ENCODE results near the gene KRT35. TPM values are rescaled to one million over a fixed set of nuclear protein-coding genes. Genes with fewer than 3 reads are reported as not detected.

Gene KRT35
- total and polyA plus RNA-seq, 4 donors: not detected

DNA sequence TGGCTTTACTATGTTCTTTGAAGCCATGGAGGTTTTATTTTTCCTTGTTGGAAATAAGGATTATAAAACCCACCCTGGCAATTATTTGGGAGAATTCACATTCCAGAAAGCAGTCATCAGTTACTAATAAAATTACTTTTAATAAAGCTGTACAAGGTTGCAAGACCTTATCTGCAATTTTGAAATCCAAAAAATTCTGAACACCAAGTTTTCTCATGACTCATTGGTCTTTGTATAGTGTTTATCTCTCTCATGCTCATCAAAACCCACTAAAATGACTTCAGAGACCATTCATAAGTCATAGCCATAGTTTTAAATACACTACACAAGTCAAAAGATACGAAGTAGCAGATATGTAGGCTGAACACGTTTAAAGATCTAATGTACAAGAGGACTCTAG is 34.1 kb downstream of the KRT35 start:
- Histone ChIP-seq H3K9me3 (ENCODE audit: control insufficient read depth in 4 of 4, low read length in 3 of 4) (no peaks in the 10 kb centered on the region), H3K27me3 (ENCODE audit: control insufficient read depth in 4 of 4, insufficient read depth in 4 of 4, low read length in 3 of 4) (no peaks in the 10 kb centered on the region), H3K9ac (ENCODE audit: low read depth in 1 of 2, low read length in 2 of 2) (no peak overlapping the region), H3K4me1 (ENCODE audit: control insufficient read depth in 4 of 4, insufficient read depth in 4 of 4, low read length in 3 of 4) (peaks cover 0 to 3% (median 0%) of the 10 kb centered on the region in 4 donors), H3K27ac (ENCODE audit: low read depth in 1 of 2, low read length in 2 of 2) (no peak overlapping the region), H3K36me3 (ENCODE audit: control insufficient read depth in 4 of 4, insufficient read depth in 3 of 4, low read depth in 1 of 4, low read length in 3 of 4) (no peaks in the 10 kb centered on the region), H3K4me3 (ENCODE audit: low read depth in 1 of 3, low read length in 3 of 3) (no peak overlapping the region)
- WGBS: 59% methylated on average over 2 of the region's 2 CpGs
- no peak for DNase-seq (ENCODE audit: low spot score)
- TF ChIP-seq HNF4G (IDR thresholded peaks at IDR 0.05) (no peak), RAD21 (IDR thresholded peaks at IDR 0.05) (no peak), EGR1 (IDR thresholded peaks at IDR 0.05; ENCODE audit: low read depth in 2 of 2) (no peak), RXRA (IDR thresholded peaks at IDR 0.05) (no peak), GABPA (IDR thresholded peaks at IDR 0.05 in 1 of 2, conservative IDR thresholded peaks at IDR 0.05 in 1 of 2) (no peak), ZBTB33 (IDR thresholded peaks at IDR 0.05) (no peak), JUND (IDR thresholded peaks at IDR 0.05) (no peak), ATF3 (IDR thresholded peaks at IDR 0.05) (no peak)
- TF ChIP-seq, protein P1, sequence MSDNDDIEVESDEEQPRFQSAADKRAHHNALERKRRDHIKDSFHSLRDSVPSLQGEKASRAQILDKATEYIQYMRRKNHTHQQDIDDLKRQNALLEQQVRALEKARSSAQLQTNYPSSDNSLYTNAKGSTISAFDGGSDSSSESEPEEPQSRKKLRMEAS (IDR thresholded peaks at IDR 0.05): no peak
- TF ChIP-seq, protein P2, sequence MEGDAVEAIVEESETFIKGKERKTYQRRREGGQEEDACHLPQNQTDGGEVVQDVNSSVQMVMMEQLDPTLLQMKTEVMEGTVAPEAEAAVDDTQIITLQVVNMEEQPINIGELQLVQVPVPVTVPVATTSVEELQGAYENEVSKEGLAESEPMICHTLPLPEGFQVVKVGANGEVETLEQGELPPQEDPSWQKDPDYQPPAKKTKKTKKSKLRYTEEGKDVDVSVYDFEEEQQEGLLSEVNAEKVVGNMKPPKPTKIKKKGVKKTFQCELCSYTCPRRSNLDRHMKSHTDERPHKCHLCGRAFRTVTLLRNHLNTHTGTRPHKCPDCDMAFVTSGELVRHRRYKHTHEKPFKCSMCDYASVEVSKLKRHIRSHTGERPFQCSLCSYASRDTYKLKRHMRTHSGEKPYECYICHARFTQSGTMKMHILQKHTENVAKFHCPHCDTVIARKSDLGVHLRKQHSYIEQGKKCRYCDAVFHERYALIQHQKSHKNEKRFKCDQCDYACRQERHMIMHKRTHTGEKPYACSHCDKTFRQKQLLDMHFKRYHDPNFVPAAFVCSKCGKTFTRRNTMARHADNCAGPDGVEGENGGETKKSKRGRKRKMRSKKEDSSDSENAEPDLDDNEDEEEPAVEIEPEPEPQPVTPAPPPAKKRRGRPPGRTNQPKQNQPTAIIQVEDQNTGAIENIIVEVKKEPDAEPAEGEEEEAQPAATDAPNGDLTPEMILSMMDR (IDR thresholded peaks at IDR 0.05; ENCODE audit: low read depth, low read length, missing input control): no peak
- TF ChIP-seq, protein P3, sequence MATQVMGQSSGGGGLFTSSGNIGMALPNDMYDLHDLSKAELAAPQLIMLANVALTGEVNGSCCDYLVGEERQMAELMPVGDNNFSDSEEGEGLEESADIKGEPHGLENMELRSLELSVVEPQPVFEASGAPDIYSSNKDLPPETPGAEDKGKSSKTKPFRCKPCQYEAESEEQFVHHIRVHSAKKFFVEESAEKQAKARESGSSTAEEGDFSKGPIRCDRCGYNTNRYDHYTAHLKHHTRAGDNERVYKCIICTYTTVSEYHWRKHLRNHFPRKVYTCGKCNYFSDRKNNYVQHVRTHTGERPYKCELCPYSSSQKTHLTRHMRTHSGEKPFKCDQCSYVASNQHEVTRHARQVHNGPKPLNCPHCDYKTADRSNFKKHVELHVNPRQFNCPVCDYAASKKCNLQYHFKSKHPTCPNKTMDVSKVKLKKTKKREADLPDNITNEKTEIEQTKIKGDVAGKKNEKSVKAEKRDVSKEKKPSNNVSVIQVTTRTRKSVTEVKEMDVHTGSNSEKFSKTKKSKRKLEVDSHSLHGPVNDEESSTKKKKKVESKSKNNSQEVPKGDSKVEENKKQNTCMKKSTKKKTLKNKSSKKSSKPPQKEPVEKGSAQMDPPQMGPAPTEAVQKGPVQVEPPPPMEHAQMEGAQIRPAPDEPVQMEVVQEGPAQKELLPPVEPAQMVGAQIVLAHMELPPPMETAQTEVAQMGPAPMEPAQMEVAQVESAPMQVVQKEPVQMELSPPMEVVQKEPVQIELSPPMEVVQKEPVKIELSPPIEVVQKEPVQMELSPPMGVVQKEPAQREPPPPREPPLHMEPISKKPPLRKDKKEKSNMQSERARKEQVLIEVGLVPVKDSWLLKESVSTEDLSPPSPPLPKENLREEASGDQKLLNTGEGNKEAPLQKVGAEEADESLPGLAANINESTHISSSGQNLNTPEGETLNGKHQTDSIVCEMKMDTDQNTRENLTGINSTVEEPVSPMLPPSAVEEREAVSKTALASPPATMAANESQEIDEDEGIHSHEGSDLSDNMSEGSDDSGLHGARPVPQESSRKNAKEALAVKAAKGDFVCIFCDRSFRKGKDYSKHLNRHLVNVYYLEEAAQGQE (IDR thresholded peaks at IDR 0.05): no peak

DNA sequence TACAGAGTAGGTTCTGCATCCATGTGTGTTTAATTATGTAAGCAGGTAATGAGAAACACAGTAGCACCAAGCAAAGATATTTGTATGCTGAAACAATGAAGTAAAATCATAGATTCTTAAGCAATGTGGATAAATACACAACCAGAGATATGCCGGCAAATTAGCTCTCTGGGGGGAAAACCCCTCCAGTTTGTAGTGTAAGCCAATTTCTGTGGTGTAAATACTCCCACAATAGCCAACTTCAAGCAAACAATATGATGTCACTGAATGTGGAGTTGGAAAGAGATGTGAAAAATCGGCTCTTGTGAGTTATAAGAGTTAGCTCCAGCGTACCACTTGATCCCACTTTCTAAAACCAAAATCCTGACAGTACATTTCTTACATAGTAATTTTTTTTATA is 36.3 kb downstream of the KRT35 start:
- 62% methylated on average over 3 of the region's 3 CpGs for WGBS
- Histone ChIP-seq H3K27me3 (ENCODE audit: control insufficient read depth in 4 of 4, insufficient read depth in 4 of 4, low read length in 3 of 4) (peaks cover 0 to 6% (median 0%) of the 10 kb centered on the region in 4 donors), H3K9ac (ENCODE audit: low read depth in 1 of 2, low read length in 2 of 2) (no peak overlapping the region), H3K36me3 (ENCODE audit: control insufficient read depth in 4 of 4, insufficient read depth in 3 of 4, low read depth in 1 of 4, low read length in 3 of 4) (no peaks in the 10 kb centered on the region), H3K4me3 (ENCODE audit: low read depth in 1 of 3, low read length in 3 of 3) (no peak overlapping the region), H3K4me1 (ENCODE audit: control insufficient read depth in 4 of 4, insufficient read depth in 4 of 4, low read length in 3 of 4) (peaks cover 0 to 3% (median 0%) of the 10 kb centered on the region in 4 donors), H3K27ac (ENCODE audit: low read depth in 1 of 2, low read length in 2 of 2) (no peak overlapping the region), H3K9me3 (ENCODE audit: control insufficient read depth in 4 of 4, low read length in 3 of 4) (no peaks in the 10 kb centered on the region)
- no peak for DNase-seq (ENCODE audit: low spot score)
- TF ChIP-seq, protein P1 (IDR thresholded peaks at IDR 0.05): no peak
- TF ChIP-seq ZBTB33 (IDR thresholded peaks at IDR 0.05) (no peak), EGR1 (IDR thresholded peaks at IDR 0.05; ENCODE audit: low read depth in 2 of 2) (no peak), HNF4G (IDR thresholded peaks at IDR 0.05) (no peak), FOXA1 (IDR thresholded peaks at IDR 0.05) (no peak), NR2F2 (IDR thresholded peaks at IDR 0.05) (no peak), FOXA2 (IDR thresholded peaks at IDR 0.05) (no peak), YY1 (IDR thresholded peaks at IDR 0.05) (no peak)
- TF ChIP-seq, protein P2 (IDR thresholded peaks at IDR 0.05; ENCODE audit: low read depth, low read length, missing input control): no peak
